ENCODE results near the gene SLC23A2.
"Not testable (repeated sequence)": the region's sequence is repeated elsewhere in the genome, so short reads cannot be mapped to it uniquely, and the experiment has no call there.

The SLC23A2 gene

GRCh38 chr20:4898282-4899244, 102.7 kb downstream of the SLC23A2 start:
- no peak for DNase-seq

- no peak for DNase-seq
Observed at GRCh38 chr20:4897600-4897999, 103.7 kb downstream of the SLC23A2 start.

GRCh38 chr20:4896971-4897497, 104.3 kb downstream of the SLC23A2 start:
- no peak for DNase-seq

GRCh38 chr20:4896119-4896702, 105.1 kb downstream of the SLC23A2 start:
- DNase-seq = no peak

- DNase-seq = no peak
Observed at GRCh38 chr20:4894981-4895381, 106.3 kb downstream of the SLC23A2 start.

- no peak for DNase-seq
Observed at GRCh38 chr20:4894409-4894808, 106.9 kb downstream of the SLC23A2 start.

- DNase-seq = no peak
Observed at GRCh38 chr20:4893709-4894108, 107.6 kb downstream of the SLC23A2 start.

GRCh38 chr20:4891997-4892396, 109.3 kb downstream of the SLC23A2 start:
- DNase-seq = no peak

GRCh38 chr20:4891190-4891763, 110.0 kb downstream of the SLC23A2 start:
- no peak for DNase-seq

- no peak for DNase-seq
Observed at GRCh38 chr20:4889446-4889845, 111.9 kb downstream of the SLC23A2 start.

- no peak for DNase-seq
Observed at GRCh38 chr20:4887586-4887985, 113.7 kb downstream of the SLC23A2 start.

GRCh38 chr20:4886771-4887527, 114.4 kb downstream of the SLC23A2 start:
- no peak for DNase-seq

GRCh38 chr20:4885877-4886276, 115.4 kb downstream of the SLC23A2 start:
- no peak for DNase-seq

GRCh38 chr20:4883546-4883945, 117.8 kb downstream of the SLC23A2 start:
- no peak for DNase-seq

GRCh38 chr20:4883051-4883450, 118.3 kb downstream of the SLC23A2 start:
- DNase-seq = no peak

GRCh38 chr20:4881006-4881730, 120.1 kb downstream of the SLC23A2 start:
- DNase-seq = no peak

- no peak for DNase-seq
Observed at GRCh38 chr20:4880051-4880450, 121.3 kb downstream of the SLC23A2 start.

GRCh38 chr20:4878099-4878498, 123.2 kb downstream of the SLC23A2 start:
- DNase-seq = not testable (repeated sequence)

- no peak for DNase-seq
Observed at GRCh38 chr20:4876731-4877130, 124.6 kb downstream of the SLC23A2 start.

GRCh38 chr20:4876301-4876700, 125.0 kb downstream of the SLC23A2 start:
- DNase-seq = no peak

- no peak for DNase-seq
Observed at GRCh38 chr20:4875578-4876067, 125.7 kb downstream of the SLC23A2 start.

- no peak for DNase-seq
Observed at GRCh38 chr20:4873396-4873795, 127.9 kb downstream of the SLC23A2 start.
